GM12878 (cell line): Measurements from ENCODE around the gene SYCN. TPM values are rescaled to one million over a fixed set of nuclear protein-coding genes. Genes with fewer than 3 reads are reported as not detected.

Source experiments
- ATAC-seq: fragments of 200-7000 bp; cut with Tn5 transposase; 3 replicates; pipeline ENCODE4 v1.9.1; 2020; ENCODE audit warnings: mild to moderate bottlenecking, moderate library complexity
- BruUV-seq: library from RNA; stranded (reverse); fragments of 400-500 nt; replicated peaks from 2 replicates; lab custom pipeline; 2021; lab: Mats Ljungman, UMichigan
- CTCF ChIA-PET: fragments of 300-600 bp; sonication (Branson Sonifier 250); formaldehyde crosslinking; extraction: SDS; loops from one replicate; lab custom pipeline; 2021; ENCODE audit warnings: inconsistent platforms; lab: Yijun Ruan, JAX
- POLR2A ChIA-PET: fragments of 350-600 bp; formaldehyde crosslinking; extraction: SDS; loops from one replicate; lab custom pipeline; 2021; ENCODE audit warnings: inconsistent platforms; lab: Charles Lee
- RAD21 ChIA-PET: fragments of 300-600 bp; sonication (Branson Sonifier 250); formaldehyde crosslinking; loops from one replicate; lab custom pipeline; 2023; ENCODE audit warnings: antibody characterized with exemption; ENCODE audit not compliant: unreplicated experiment; lab: Charles Lee
- SMC1A ChIA-PET: fragments of 300-600 bp; sonication (Branson Sonifier 250); formaldehyde crosslinking; loops from one replicate; lab custom pipeline; 2023; ENCODE audit not compliant: unreplicated experiment, uncharacterized antibody; lab: Charles Lee
- DNase-seq: peaks from one replicate; pipeline ENCODE4 v3.0.0-alpha.2; 2011; ENCODE audit warnings: low read depth, low spot score
- FAIRE-seq: peaks from 3 replicates; lab custom pipeline; 2011; peaks lifted over from hg19 to GRCh38; lab: Jason Lieb, UNC
- H2AFZ ChIP-seq: 2 replicates; pipeline ENCODE4 v1.6.0; 2011; ENCODE audit warnings: low read depth, low read length, control low read depth; ENCODE audit not compliant: control insufficient read depth
- H3K27ac ChIP-seq: 2 replicates; pipeline ENCODE4 v1.5.1; 2011; ENCODE audit warnings: control low read depth; ENCODE audit not compliant: control insufficient read depth, insufficient read depth
- H3K27me3 ChIP-seq, 2 experiments: replicated peaks in 1 of 2; 2 replicates each; pipeline versions ENCODE4 v1.6.0 to v1.6.1; 2011; ENCODE audit warnings: low read length in 1 of 2; ENCODE audit not compliant: control insufficient read depth in 2 of 2, insufficient read depth in 2 of 2
- H3K36me3 ChIP-seq, 2 experiments: 2 replicates each; pipeline ENCODE4 v1.5.1; 2011; ENCODE audit warnings: low read length in 1 of 2; ENCODE audit not compliant: control insufficient read depth in 2 of 2, insufficient read depth in 2 of 2
- H3K4me1 ChIP-seq: 2 replicates; pipeline ENCODE4 v1.6.1; 2011; ENCODE audit warnings: mild to moderate bottlenecking, low read length, moderate library complexity, mixed read lengths; ENCODE audit not compliant: control insufficient read depth, insufficient read depth
- H3K4me2 ChIP-seq: 2 replicates; pipeline ENCODE4 v1.6.0; 2011; ENCODE audit warnings: control low read depth; ENCODE audit not compliant: control insufficient read depth, insufficient read depth
- H3K4me3 ChIP-seq: fragments of 200-600 bp; sonication (generic); 2 replicates; pipeline ENCODE4 v1.5.1; 2016
- H3K79me2 ChIP-seq: 2 replicates; pipeline ENCODE4 v1.6.0; 2011; ENCODE audit warnings: low read length; ENCODE audit not compliant: control insufficient read depth, insufficient read depth
- H3K9ac ChIP-seq: 2 replicates; pipeline ENCODE4 v1.8.0; 2011; ENCODE audit warnings: low read length, control low read depth, mixed read lengths; ENCODE audit not compliant: control insufficient read depth, insufficient read depth
- H3K9me3 ChIP-seq: replicated peaks from 3 replicates; pipeline ENCODE4 v1.5.1; 2011; ENCODE audit warnings: mild to moderate bottlenecking, low read length; ENCODE audit not compliant: control insufficient read depth, insufficient read depth
- H4K20me1 ChIP-seq: 2 replicates; pipeline ENCODE4 v1.6.0; 2011; ENCODE audit not compliant: control insufficient read depth, insufficient read depth
- BACH1 ChIP-seq: fragments of 450-650 bp; IDR thresholded peaks from 2 replicates; pipeline ENCODE4 v1.6.1; 2017; ENCODE audit warnings: mild to moderate bottlenecking, borderline replicate concordance
- CBFB ChIP-seq: IDR thresholded peaks from 2 replicates; pipeline ENCODE4 v1.6.1; 2016; ENCODE audit warnings: antibody characterized with exemption, low read depth
- CHD4 ChIP-seq: fragments of 200-600 bp; sonication (generic); IDR thresholded peaks from 2 replicates; pipeline ENCODE4 v1.6.1; 2016; ENCODE audit warnings: mild to moderate bottlenecking
- ELK1 ChIP-seq: IDR thresholded peaks from 2 replicates; pipeline ENCODE4 v1.6.1; 2012; ENCODE audit warnings: low read depth, low read length, improper control_type of control experiment
- HDAC2 ChIP-seq: fragments of 200-600 bp; sonication (generic); IDR thresholded peaks from 2 replicates; pipeline ENCODE4 v1.6.1; 2017
- LARP7 ChIP-seq: fragments of 450-650 bp; IDR thresholded peaks from 2 replicates; pipeline ENCODE4 v1.6.1; 2017; ENCODE audit warnings: mild to moderate bottlenecking
- USF1 ChIP-seq: IDR thresholded peaks from 2 replicates; pipeline ENCODE4 v1.6.1; 2011; ENCODE audit warnings: borderline replicate concordance, low read depth, mild to moderate bottlenecking, moderate library complexity, mixed read lengths, low read length; ENCODE audit not compliant: insufficient read depth; ENCODE audit errors: extremely low read length
- ZBTB11 ChIP-seq: fragments of 450-650 bp; formaldehyde crosslinking; IDR thresholded peaks from 2 replicates; pipeline ENCODE4 v1.5.0; 2022; ENCODE audit warnings: mild to moderate bottlenecking, missing genetic modification characterization
- WGBS: methylation state at CpG from one replicate; pipeline ENCODE4 v1.1.6; 2016; ENCODE audit warnings: low lambda C conversion rate; ENCODE audit not compliant: insufficient replicate concordance, insufficient coverage; ENCODE audit errors: missing lambda C conversion rate; 5-methylcytosine and 5-hydroxymethylcytosine counted together
- in situ Hi-C: fragments of 300-500 bp; cut with MboI; formaldehyde crosslinking; loops from 9 replicates; pipeline ENCODE4 v1.14.3; 2018; ENCODE audit warnings: mixed read lengths
- intact Hi-C: fragments of 100-400 bp; cut with micrococcal nuclease; formaldehyde crosslinking; loops from one replicate; pipeline ENCODE4 v1.14.2; 2022; ENCODE audit not compliant: unreplicated experiment
- polyA plus RNA-seq, 11 experiments: library from polyadenylated mRNA; depleted of rRNA in 4 of 11; unstranded in 6 of 11; stranded (reverse) in 5 of 11; fragments of >200 nt; fragmentation: Nextera tagmentation in 4 of 11; fragmentation: Illumina TruSeq in 1 of 11; extraction: Ambion mirVana in 4 of 11; extraction: Trizol in 1 of 11; gene quantifications; 1 replicate in 1 of 11; 2 replicates in 10 of 11; pipeline versions ENCODE4 v1.2.1 to v1.2.3, GENCODE V29; 2011 to 2016; ENCODE audit warnings: inconsistent platforms in 2 of 11, missing spikeins in 2 of 11, low read depth in 1 of 11
- total RNA-seq, 4 experiments: library from RNA; depleted of rRNA in 3 of 4; stranded (reverse); fragments of >200 nt in 3 of 4; fragmentation: Illumina TruSeq in 1 of 4; extraction: Trizol in 1 of 4; gene quantifications; 2 replicates each; pipeline versions ENCODE4 v1.2.1 to v1.2.3, GENCODE V29; 2013 to 2021

SYCN gene
- total and polyA plus RNA-seq, 10 of the 15 experiments (the other 5 are each of a cell fraction or from before 2014, with no cell fraction given) = 0.54 TPM; not detected in 9

DNA sequence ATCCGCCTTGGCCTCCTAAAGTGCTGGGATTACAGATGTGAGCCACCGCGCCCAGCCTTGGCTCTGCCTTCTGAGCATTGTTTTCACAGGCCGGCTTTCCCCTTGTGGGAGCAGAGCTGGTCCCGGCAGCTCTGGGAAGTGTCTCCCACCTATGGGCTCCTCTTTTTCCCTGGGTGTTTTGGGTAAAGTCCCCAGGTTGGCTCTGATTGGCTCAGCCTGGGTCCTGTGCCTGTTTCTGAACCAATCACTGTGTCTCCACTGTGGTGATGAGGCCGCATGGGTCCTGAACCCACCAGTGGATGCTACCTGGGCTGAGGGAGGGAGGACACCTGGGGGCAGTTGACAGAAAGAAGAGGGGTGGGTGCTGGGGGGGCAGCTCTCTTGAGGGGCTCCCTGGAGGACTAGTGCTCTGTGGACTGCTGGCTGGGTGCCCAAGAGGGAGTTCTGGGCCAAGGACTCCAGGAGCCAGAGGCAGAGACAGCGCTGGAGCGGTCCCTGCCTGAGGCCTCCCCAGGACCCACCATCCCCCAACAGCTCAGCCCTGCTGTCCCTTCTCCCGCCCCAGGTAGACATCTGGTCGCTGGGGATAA, 26.9 kb downstream of the SYCN start:
- H3K27ac ChIP-seq = no peak overlapping the region
- BruUV-seq = no TSS peak
- ChIA-PET CTCF (interaction anchor here (1.0 kb wide), 1 partner anchor 9 kb away, joined by 3 read pairs; no protein-coding TSS in a partner anchor), POLR2A (no interaction called here), RAD21 (no interaction called here), SMC1A (no interaction called here)
- no peaks in the 10 kb centered on the region for H3K79me2 ChIP-seq
- ATAC-seq (no peak), DNase-seq (no peak), FAIRE-seq (no peak)
- intact Hi-C loops = no loop called here
- no peak overlapping the region for H3K4me3 ChIP-seq
- H3K4me2 ChIP-seq = no peak overlapping the region
- TF ChIP-seq LARP7 (no peak), ELK1 (no peak), CBFB (no peak), ZBTB11 (CRISPR knock-in tag) (no peak), USF1 (no peak), HDAC2 (no peak), BACH1 (no peak), CHD4 (no peak)
- no peaks in the 10 kb centered on the region; the same call in 1 of the 2 replicates for H4K20me1 ChIP-seq
- in situ Hi-C loops = no loop called here
- H3K9me3 ChIP-seq = no peaks in the 10 kb centered on the region
- WGBS = 93% methylated on average over 10 of the region's 10 CpGs
- H2AFZ ChIP-seq = no peak overlapping the region
- no peak overlapping the region for H3K9ac ChIP-seq
- no peaks in the 10 kb centered on the region for H3K27me3 ChIP-seq
- peaks cover 0 to 15% of the 10 kb centered on the region in 2 experiments; a peak in 2 of 4 replicates for H3K36me3 ChIP-seq
- no peaks in the 10 kb centered on the region for H3K4me1 ChIP-seq
